D341Med (cell line): Measurements from ENCODE around the gene PACS1.
"Not testable (repeated sequence)": the region's sequence is repeated elsewhere in the genome, so short reads cannot be mapped to it uniquely, and the experiment has no call there.

Experiments
- DNase-seq: peaks from one replicate; pipeline ENCODE4 v3.0.0; 2012; ENCODE audit warnings: low spot score

The PACS1 gene

GRCh38 chr11:66226101-66226500 lies 156.0 kb downstream of the PACS1 start:
- no peak for DNase-seq

DNA sequence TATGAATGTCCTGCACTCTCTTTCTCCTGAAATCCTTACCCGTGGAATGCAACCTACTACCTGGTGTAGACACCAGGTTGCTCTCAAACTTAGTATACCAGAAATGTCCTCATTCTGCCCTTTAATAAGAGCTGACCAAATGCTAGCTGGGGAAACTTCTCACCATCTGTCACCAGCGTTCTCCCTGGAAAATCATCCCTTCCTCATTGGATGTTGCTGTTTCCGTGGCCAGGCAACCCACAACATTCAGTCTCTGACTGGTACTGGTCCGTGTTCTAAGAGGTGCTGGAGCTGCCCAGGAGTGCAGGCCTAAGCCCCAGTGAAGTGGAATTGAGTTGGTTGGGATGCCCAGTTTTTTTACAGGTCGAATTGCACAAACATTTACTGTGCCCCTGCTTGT lies 157.6 kb downstream of the PACS1 start:
- DNase-seq, result no peak

DNA sequence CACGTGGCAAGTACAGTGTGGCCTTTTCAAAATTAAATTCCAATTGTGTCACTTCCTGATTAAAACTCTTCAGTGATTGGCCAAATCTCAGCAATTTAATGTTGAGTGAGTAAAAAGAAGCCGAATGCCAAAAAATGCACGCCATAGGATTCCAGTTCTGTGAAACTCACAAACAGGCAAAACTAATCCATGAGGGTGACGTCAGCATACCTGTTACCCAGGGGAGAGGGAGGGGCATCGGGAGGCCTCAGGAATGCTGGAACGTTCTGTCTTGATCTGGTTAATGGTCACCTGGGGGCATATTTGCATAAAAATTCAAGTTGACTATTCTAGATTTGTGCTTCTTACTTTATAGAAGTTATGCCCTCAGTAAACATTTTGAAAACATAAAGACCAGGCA lies 158.4 kb downstream of the PACS1 start:
- DNase-seq, result no peak

- no peak for DNase-seq
These were observed 160.1 kb downstream of the PACS1 start for GRCh38 chr11:66230156-66230555.

GRCh38 chr11:66230978-66231377 lies 160.9 kb downstream of the PACS1 start:
- DNase-seq, result no peak

- DNase-seq, result no peak
These were observed 161.5 kb downstream of the PACS1 start for GRCh38 chr11:66231561-66231960.

- DNase-seq, result no peak
These were observed 162.7 kb downstream of the PACS1 start for GRCh38 chr11:66232769-66233168.

GRCh38 chr11:66233301-66233700 lies 163.2 kb downstream of the PACS1 start:
- DNase-seq, result no peak

DNA sequence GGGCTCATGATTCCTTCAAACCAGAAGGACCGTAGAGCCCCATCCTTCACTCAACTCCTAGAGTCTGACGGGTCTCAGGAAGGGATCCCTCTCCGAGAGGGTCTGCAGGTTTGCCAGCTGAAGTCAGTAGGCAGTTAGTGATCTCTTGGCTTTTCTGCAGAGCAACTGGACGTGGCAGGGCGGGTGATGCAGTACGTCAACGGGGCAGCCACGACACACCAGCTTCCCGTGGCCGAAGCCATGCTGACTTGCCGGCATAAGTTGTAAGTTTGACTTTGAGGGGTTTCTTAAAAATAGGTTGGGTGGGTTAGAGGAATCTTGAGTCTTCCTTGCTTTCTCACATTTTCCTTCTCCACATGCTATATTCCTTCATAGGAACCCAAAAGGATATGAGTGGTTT lies 165.1 kb downstream of the PACS1 start:
- no peak for DNase-seq

DNA sequence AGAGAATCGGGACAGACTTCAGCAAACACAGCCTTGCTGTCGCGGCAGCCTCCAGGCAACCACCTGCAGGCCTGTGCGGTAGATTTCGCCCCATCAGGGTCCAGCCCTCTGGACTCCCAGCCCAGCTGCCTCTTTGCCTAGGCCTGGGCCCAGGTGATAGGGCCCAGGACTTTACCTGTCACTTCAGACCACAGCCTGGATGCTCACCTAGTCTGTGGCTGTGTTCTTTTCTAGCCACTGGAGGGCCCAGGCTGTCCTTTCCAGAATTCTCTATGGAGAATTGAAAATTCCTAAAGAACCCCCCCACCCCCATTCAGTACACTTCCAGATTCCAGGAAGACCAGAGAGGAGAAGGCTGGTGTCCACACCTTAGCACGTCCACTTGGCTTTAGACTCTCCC lies 167.8 kb downstream of the PACS1 start:
- DNase-seq, result no peak

- DNase-seq, result no peak
These were observed 168.8 kb downstream of the PACS1 start for GRCh38 chr11:66238786-66239413.

- no peak for DNase-seq
These were observed 169.4 kb downstream of the PACS1 start for GRCh38 chr11:66239511-66239910.

- no peak for DNase-seq
These were observed 170.1 kb downstream of the PACS1 start for GRCh38 chr11:66239998-66240780.

DNA sequence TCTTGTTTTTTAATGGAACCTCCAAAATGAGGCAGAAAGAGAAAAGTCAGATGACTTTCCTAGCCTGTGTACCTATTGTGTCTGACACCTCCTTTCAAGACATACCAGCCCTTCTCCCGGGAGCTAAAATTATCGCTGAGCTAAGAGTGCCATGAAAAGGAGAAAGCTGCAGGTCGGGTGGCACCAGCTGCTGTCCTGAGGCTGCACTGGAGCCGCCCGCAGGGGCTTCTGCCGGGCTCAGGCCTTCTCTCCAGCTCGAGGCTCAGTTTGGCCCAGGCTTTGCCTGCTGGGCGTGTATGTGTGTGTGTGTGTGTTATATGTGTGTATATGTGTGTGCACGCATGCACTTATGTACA lies 170.7 kb downstream of the PACS1 start:
- no peak for DNase-seq

DNA sequence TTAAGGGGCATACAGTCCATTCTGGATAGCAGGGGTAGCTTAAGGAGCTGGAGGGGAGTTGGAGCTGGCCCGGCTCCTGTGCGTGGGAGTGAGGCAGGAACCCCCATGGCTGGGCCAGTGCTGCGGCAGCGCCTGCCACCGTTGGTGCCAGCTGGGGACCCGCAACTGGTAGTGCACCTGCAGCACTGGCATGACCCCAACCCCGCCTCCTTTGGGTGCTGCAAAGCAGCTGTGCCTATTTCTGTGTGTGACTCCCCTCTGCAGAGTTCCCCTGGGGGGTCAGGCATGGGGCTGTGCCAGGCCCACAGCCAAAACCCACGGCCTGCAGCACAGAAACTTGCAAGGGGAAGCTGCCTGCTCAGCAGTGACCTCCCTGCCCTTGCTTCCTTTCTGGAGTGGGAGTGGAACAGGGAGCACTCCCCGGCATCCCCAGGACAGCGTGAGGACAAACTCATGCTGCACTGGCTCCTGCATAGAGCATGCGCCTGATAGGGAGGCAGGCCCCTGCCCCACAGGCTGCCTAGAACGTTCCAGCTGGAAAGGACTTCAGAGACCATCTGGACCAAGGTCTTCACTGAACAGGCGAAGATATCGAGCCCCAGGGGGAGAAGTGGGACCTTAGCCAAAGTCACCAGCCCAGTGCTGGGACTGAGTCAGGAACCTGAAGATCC lies 172.2 kb downstream of the PACS1 start:
- DNase-seq, result no peak

- no peak for DNase-seq
These were observed 173.9 kb downstream of the PACS1 start for GRCh38 chr11:66243782-66244535.

GRCh38 chr11:66247295-66247694 lies 177.2 kb downstream of the PACS1 start:
- no peak for DNase-seq

GRCh38 chr11:66247801-66248200 lies 177.7 kb downstream of the PACS1 start:
- DNase-seq, result no peak

GRCh38 chr11:66248903-66249302 lies 178.8 kb downstream of the PACS1 start:
- no peak for DNase-seq

GRCh38 chr11:66251809-66252208 lies 181.7 kb downstream of the PACS1 start:
- no peak for DNase-seq

GRCh38 chr11:66253081-66253480 lies 183.0 kb downstream of the PACS1 start:
- not testable (repeated sequence) for DNase-seq

DNA sequence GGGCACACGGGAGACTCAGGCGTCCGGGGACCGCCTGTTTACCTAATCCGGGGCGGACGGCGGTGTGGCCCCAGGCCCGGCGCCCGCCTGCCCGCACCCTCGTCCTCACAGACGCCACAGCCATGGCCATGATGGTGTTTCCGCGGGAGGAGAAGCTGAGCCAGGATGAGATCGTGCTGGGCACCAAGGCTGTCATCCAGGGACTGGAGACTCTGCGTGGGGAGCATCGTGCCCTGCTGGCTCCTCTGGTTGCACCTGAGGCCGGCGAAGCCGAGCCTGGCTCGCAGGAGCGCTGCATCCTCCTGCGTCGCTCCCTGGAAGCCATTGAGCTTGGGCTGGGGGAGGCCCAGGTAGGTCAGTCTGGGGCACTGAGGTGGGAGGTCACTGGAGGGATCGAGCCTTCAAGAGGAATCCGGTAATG lies 188.4 kb downstream of the PACS1 start:
- no peak for DNase-seq

GRCh38 chr11:66259225-66259624 lies 189.2 kb downstream of the PACS1 start:
- DNase-seq, result no peak
